MV-4-11 (cell line): ENCODE results near the gene BOLA3.
"Not testable (repeated sequence)": the region's sequence is repeated elsewhere in the genome, so short reads cannot be mapped to it uniquely, and the experiment has no call there.

Experiments used
- DNase-seq: peaks from one replicate; lab custom pipeline; 2025; lab: John Stamatoyannopoulos, UW

Gene BOLA3

GRCh38 chr2:74147727-74148456, at the start of gene BOLA3:
Gene BOLA3 (minus strand): TSS chr2:74147912. CDS start chr2:74147874, 38 bp downstream.
- peak; percentile 58 for DNase-seq

GRCh38 chr2:74197049-74197448, 49.3 kb upstream of the BOLA3 start:
- DNase-seq, result no peak

- DNase-seq, result no peak
Measured at GRCh38 chr2:74194799-74195198, 47.1 kb upstream of the BOLA3 start.

GRCh38 chr2:74191596-74192380, 44.1 kb upstream of the BOLA3 start:
- DNase-seq, result no peak

GRCh38 chr2:74188696-74189095, 41.0 kb upstream of the BOLA3 start:
- no peak for DNase-seq

- no peak for DNase-seq
Measured at GRCh38 chr2:74188018-74188601, 40.4 kb upstream of the BOLA3 start.

GRCh38 chr2:74186706-74187105, 39.0 kb upstream of the BOLA3 start:
- not testable (repeated sequence) for DNase-seq

GRCh38 chr2:74186038-74186437, 38.3 kb upstream of the BOLA3 start:
- peak; percentile 98 for DNase-seq

- no peak for DNase-seq
Measured at GRCh38 chr2:74183878-74184277, 36.2 kb upstream of the BOLA3 start.

- DNase-seq, result peak; percentile 98
Measured at GRCh38 chr2:74181739-74182138, 34.0 kb upstream of the BOLA3 start.

- DNase-seq, result no peak
Measured at GRCh38 chr2:74179063-74179865, 31.6 kb upstream of the BOLA3 start.

GRCh38 chr2:74178211-74179062, 30.7 kb upstream of the BOLA3 start, which contains the start of gene MOB1A:
Gene MOB1A (minus strand): TSS chr2:74178879. CDS start chr2:74178674, 205 bp downstream.
- DNase-seq, result peak; percentile 98

- no peak for DNase-seq
Measured at GRCh38 chr2:74177696-74178095, 30.0 kb upstream of the BOLA3 start.

GRCh38 chr2:74174909-74175308, 27.2 kb upstream of the BOLA3 start:
- no peak for DNase-seq

- no peak for DNase-seq
Measured at GRCh38 chr2:74168739-74169138, 21.0 kb upstream of the BOLA3 start.

GRCh38 chr2:74164761-74165160, 17.0 kb upstream of the BOLA3 start:
- DNase-seq, result no peak

- no peak for DNase-seq
Measured at GRCh38 chr2:74162951-74163350, 15.2 kb upstream of the BOLA3 start.

GRCh38 chr2:74155830-74156229, 8.1 kb upstream of the BOLA3 start:
- no peak for DNase-seq

- no peak for DNase-seq
Measured at GRCh38 chr2:74152954-74153353, 5.2 kb upstream of the BOLA3 start.

GRCh38 chr2:74149570-74150319, 2.0 kb upstream of the BOLA3 start:
- DNase-seq, result peak; percentile 53

- no peak for DNase-seq
Measured at GRCh38 chr2:74149247-74149525, 1.5 kb upstream of the BOLA3 start.
